Measurements from ENCODE around the gene LRP10. TPM values are rescaled to one million over a fixed set of nuclear protein-coding genes. Genes with fewer than 3 reads are reported as not detected.

Gene LRP10
- total and polyA plus RNA-seq, 2 experiments from 2014 or later = 161 to 202 TPM

DNA sequence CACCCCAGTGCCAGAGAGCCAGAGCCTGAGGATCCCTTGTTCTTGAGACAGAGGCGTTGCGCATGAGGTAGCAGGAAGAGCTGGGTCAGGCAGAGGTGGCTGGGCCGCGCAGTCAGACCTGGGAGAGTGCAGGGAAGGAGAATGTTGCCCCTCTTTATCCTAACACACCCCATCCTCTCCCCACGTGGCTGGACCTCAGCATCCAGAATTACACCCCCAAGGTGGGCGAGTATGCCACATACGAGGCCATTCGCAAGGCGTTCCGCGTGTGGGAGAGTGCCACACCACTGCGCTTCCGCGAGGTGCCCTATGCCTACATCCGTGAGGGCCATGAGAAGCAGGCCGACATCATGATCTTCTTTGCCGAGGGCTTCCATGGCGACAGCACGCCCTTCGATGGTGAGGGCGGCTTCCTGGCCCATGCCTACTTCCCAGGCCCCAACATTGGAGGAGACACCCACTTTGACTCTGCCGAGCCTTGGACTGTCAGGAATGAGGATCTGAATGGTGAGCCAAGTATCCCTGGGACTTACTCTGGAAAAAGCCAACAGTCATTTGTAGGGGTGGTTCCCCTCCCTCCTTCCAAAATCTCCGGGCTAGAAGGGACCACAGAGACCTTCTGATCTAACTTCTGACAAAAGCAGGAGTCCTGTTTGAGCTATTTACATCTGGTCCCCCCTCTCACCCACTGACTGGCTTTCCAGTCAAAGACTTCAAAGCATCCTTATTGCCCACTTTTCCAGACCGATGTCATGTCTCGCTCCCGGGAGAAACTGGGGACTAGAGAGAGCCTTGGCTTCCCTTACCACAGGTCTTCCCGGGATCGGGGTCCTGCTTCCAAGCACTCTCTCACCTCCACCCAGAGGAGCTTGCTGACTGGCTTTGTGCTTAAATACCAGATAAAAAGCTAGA, 29.1 kb upstream of the LRP10 start:
- no peaks in the 10 kb centered on the region for H3K9me2 ChIP-seq (ENCODE audit: insufficient read depth)
- H3K27ac ChIP-seq = peak overlapping the region; percentile 94
- no peaks in the 10 kb centered on the region for H3K27me3 ChIP-seq (replicated peaks; ENCODE audit: insufficient read depth)
- no peak overlapping the region for H3K4me3 ChIP-seq
- no peak overlapping the region for H3K4me2 ChIP-seq (ENCODE audit: unreplicated experiment)
- peaks cover 85% of the 10 kb centered on the region for H3F3A ChIP-seq (ENCODE audit: insufficient read depth)
- no peaks in the 10 kb centered on the region for H4K20me1 ChIP-seq (ENCODE audit: insufficient read depth)
- H2AFZ ChIP-seq = no peak overlapping the region
- WGBS, 2 experiments (ENCODE audit: low coverage in 1 of 2, low lambda C conversion rate in 2 of 2, missing lambda C conversion rate in 2 of 2) = 58 to 61% methylated on average over 27 to 28 of the region's 28 CpGs
- no peaks in the 10 kb centered on the region for H3K9me3 ChIP-seq (ENCODE audit: low read depth)
- H3K79me2 ChIP-seq (ENCODE audit: insufficient read depth) = peaks cover 89% of the 10 kb centered on the region
- H3K36me3 ChIP-seq (ENCODE audit: low read depth) = peaks cover 54% of the 10 kb centered on the region
- peaks cover 56% of the 10 kb centered on the region for H3K4me1 ChIP-seq (ENCODE audit: insufficient read depth)
- no peak for TF ChIP-seq EZH2 (IDR thresholded peaks at IDR 0.05; ENCODE audit: insufficient read depth, poor library complexity, severe bottlenecking)
- no peak for TF ChIP-seq EZH2phosphoT487 (IDR thresholded peaks at IDR 0.05; ENCODE audit: insufficient read depth, low read depth)
- peak overlapping the region; percentile 99 for H3K9ac ChIP-seq
- peak; percentile 46 for DNase-seq
- in situ Hi-C loops (cut with MboI) = no loop called here

DNA sequence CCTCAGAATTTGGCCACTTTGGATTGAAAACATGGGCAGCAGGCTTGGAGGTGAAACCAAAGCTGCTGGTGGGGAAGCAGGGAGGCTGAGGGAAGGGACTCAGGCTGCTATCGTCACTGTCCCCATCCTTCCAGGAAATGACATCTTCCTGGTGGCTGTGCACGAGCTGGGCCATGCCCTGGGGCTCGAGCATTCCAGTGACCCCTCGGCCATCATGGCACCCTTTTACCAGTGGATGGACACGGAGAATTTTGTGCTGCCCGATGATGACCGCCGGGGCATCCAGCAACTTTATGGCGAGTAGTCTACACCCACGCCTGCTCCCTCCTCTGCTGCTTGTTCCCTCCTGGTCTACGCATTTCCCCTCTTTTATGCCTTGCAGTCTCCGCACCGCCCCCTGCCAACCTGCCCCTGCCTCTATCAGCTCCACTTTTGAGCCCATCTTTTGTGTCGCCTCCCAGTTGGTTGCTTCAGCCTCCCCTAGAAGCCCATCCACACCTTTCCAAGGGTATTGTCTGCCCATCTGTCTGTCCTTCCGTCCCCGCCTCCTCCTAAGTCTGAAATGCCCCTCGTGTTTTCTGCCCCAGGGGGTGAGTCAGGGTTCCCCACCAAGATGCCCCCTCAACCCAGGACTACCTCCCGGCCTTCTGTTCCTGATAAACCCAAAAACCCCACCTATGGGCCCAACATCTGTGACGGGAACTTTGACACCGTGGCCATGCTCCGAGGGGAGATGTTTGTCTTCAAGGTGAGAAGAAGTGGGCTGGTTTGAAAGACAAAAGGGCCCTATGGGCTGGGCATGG, 28.2 kb upstream of the LRP10 start:
- Histone ChIP-seq H3K9ac (peak overlapping the region; percentile 99), H3K9me3 (ENCODE audit: low read depth) (no peaks in the 10 kb centered on the region), H3K27ac (peak overlapping the region; percentile 94), H3K4me1 (ENCODE audit: insufficient read depth) (peaks cover 63% of the 10 kb centered on the region), H2AFZ (no peak overlapping the region), H3K9me2 (ENCODE audit: insufficient read depth) (no peaks in the 10 kb centered on the region), H3K79me2 (ENCODE audit: insufficient read depth) (peaks cover 81% of the 10 kb centered on the region), H3K27me3 (replicated peaks; ENCODE audit: insufficient read depth) (no peaks in the 10 kb centered on the region), H3K4me3 (no peak overlapping the region), H3K4me2 (ENCODE audit: unreplicated experiment) (no peak overlapping the region), H3K36me3 (ENCODE audit: low read depth) (peaks cover 54% of the 10 kb centered on the region), H3F3A (ENCODE audit: insufficient read depth) (peaks cover 83% of the 10 kb centered on the region), H4K20me1 (ENCODE audit: insufficient read depth) (no peaks in the 10 kb centered on the region)
- 73 to 78% methylated on average over 18 to 21 of the region's 21 CpGs for WGBS, 2 experiments (ENCODE audit: low coverage in 1 of 2, low lambda C conversion rate in 2 of 2, missing lambda C conversion rate in 2 of 2)
- in situ Hi-C loops (cut with MboI) = no loop called here
- no peak for DNase-seq
- no peak for TF ChIP-seq EZH2phosphoT487 (IDR thresholded peaks at IDR 0.05; ENCODE audit: insufficient read depth, low read depth)
- no peak for TF ChIP-seq EZH2 (IDR thresholded peaks at IDR 0.05; ENCODE audit: insufficient read depth, poor library complexity, severe bottlenecking)

DNA sequence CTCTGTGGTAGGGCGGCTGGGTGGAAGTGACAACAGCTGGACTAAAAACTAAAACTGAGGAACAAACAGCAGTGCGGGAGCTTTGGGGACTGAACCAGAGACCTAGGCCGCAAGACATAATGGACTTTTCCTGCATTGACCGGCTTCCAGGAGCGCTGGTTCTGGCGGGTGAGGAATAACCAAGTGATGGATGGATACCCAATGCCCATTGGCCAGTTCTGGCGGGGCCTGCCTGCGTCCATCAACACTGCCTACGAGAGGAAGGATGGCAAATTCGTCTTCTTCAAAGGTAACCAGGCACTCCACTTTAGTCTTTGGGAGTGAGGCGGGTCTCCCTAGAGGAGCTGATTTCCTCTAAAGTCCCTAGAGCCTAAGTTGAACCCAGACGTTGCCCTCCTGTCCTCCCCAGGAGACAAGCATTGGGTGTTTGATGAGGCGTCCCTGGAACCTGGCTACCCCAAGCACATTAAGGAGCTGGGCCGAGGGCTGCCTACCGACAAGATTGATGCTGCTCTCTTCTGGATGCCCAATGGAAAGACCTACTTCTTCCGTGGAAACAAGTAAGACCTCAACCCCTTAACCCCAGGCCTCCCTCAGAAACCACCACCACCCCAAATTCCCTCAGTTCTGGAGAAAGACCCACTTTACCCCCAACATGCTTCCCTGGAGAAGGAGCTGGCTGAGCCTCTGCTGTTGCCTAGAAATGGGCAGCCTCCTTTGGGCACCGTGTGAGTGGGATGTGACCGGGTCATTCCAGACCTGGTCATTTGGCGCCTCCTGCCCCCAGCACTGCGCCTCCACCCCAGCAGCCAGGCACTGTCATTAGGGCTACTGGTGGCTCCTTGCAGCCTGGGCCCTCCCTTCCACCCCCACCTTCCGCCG, 27.1 kb upstream of the LRP10 start:
- H3K4me1 ChIP-seq (ENCODE audit: insufficient read depth) = peaks cover 70% of the 10 kb centered on the region
- peak overlapping the region; percentile 94 for H3K27ac ChIP-seq
- H3K4me3 ChIP-seq = no peak overlapping the region
- H3K9me3 ChIP-seq (ENCODE audit: low read depth) = no peaks in the 10 kb centered on the region
- peaks cover 54% of the 10 kb centered on the region for H3K36me3 ChIP-seq (ENCODE audit: low read depth)
- H3K9me2 ChIP-seq (ENCODE audit: insufficient read depth) = no peaks in the 10 kb centered on the region
- 0 out of 2 replicates have a peak overlapping the region, but pooled peaks have one; percentile 25 for H3K9ac ChIP-seq
- WGBS, 2 experiments (ENCODE audit: low coverage in 1 of 2, low lambda C conversion rate in 2 of 2, missing lambda C conversion rate in 2 of 2) = 71 to 77% methylated on average over 19 to 22 of the region's 22 CpGs
- no peak for DNase-seq
- H3K4me2 ChIP-seq (ENCODE audit: unreplicated experiment) = no peak overlapping the region
- peaks cover 85% of the 10 kb centered on the region for H3F3A ChIP-seq (ENCODE audit: insufficient read depth)
- peaks cover 69% of the 10 kb centered on the region for H3K79me2 ChIP-seq (ENCODE audit: insufficient read depth)
- in situ Hi-C loops (cut with MboI) = no loop called here
- no peaks in the 10 kb centered on the region for H3K27me3 ChIP-seq (replicated peaks; ENCODE audit: insufficient read depth)
- no peaks in the 10 kb centered on the region for H4K20me1 ChIP-seq (ENCODE audit: insufficient read depth)
- TF ChIP-seq EZH2phosphoT487 (IDR thresholded peaks at IDR 0.05; ENCODE audit: insufficient read depth, low read depth) (no peak), EZH2 (IDR thresholded peaks at IDR 0.05; ENCODE audit: insufficient read depth, poor library complexity, severe bottlenecking) (no peak)
- H2AFZ ChIP-seq = no peak overlapping the region

GRCh38 chr14:22845103-22845394, 26.5 kb upstream of the LRP10 start:
- no peaks in the 10 kb centered on the region for H3K9me3 ChIP-seq (ENCODE audit: low read depth)
- no peak for DNase-seq
- H3K27ac ChIP-seq = peak overlapping the region; percentile 94
- peaks cover 70% of the 10 kb centered on the region for H3K4me1 ChIP-seq (ENCODE audit: insufficient read depth)
- no peaks in the 10 kb centered on the region for H4K20me1 ChIP-seq (ENCODE audit: insufficient read depth)
- no peaks in the 10 kb centered on the region for H3K27me3 ChIP-seq (replicated peaks; ENCODE audit: insufficient read depth)
- peaks cover 64% of the 10 kb centered on the region for H3K79me2 ChIP-seq (ENCODE audit: insufficient read depth)
- H3F3A ChIP-seq (ENCODE audit: insufficient read depth) = peaks cover 87% of the 10 kb centered on the region
- peaks cover 54% of the 10 kb centered on the region for H3K36me3 ChIP-seq (ENCODE audit: low read depth)
- H3K4me2 ChIP-seq (ENCODE audit: unreplicated experiment) = no peak overlapping the region
- no peak overlapping the region for H2AFZ ChIP-seq
- H3K9ac ChIP-seq = no peak overlapping the region
- in situ Hi-C loops (cut with MboI) = no loop called here
- no peaks in the 10 kb centered on the region for H3K9me2 ChIP-seq (ENCODE audit: insufficient read depth)
- WGBS, 2 experiments (ENCODE audit: low coverage in 1 of 2, low lambda C conversion rate in 2 of 2, missing lambda C conversion rate in 2 of 2) = 65% methylated on average over 9 of the region's 9 CpGs
- TF ChIP-seq EZH2 (IDR thresholded peaks at IDR 0.05; ENCODE audit: insufficient read depth, poor library complexity, severe bottlenecking) (no peak), EZH2phosphoT487 (IDR thresholded peaks at IDR 0.05; ENCODE audit: insufficient read depth, low read depth) (no peak)
- H3K4me3 ChIP-seq = no peak overlapping the region
